H1 (cell line): Measurements from ENCODE around the gene SLC16A5. TPM values are rescaled to one million over a fixed set of nuclear protein-coding genes. Genes with fewer than 3 reads are reported as not detected.

Source experiments
- CTCF ChIA-PET: fragments of 300-600 bp; sonication (Branson Sonifier 250); formaldehyde crosslinking; loops from one replicate; lab custom pipeline; 2021; ENCODE audit not compliant: partially characterized antibody; lab: Charles Lee
- POLR2A ChIA-PET: fragments of 300-600 bp; sonication (Branson Sonifier 250); formaldehyde crosslinking; loops from one replicate; lab custom pipeline; 2021; ENCODE audit warnings: inconsistent platforms; ENCODE audit not compliant: partially characterized antibody; lab: Charles Lee
- DNase-seq, 2 experiments: peaks; one replicate each; pipeline versions ENCODE4 v3.0.0 to v3.0.0-alpha.2; 2010 to 2022; ENCODE audit warnings: low spot score in 2 of 2, low read depth in 1 of 2, mixed read lengths in 1 of 2
- FAIRE-seq: peaks from 2 replicates; lab custom pipeline; 2011; peaks lifted over from hg19 to GRCh38; lab: Jason Lieb, UNC
- H2AFZ ChIP-seq: 2 replicates; pipeline ENCODE4 v1.8.1; 2012; ENCODE audit warnings: low read length, inconsistent platforms
- H2AK5ac ChIP-seq: 2 replicates; pipeline ENCODE4 v1.6.1; 2013; ENCODE audit warnings: low read depth, low read length
- H2BK120ac ChIP-seq: replicated peaks from 2 replicates; pipeline ENCODE3; 2013; ENCODE audit warnings: low read depth, low read length, inconsistent platforms
- H2BK12ac ChIP-seq: 2 replicates; pipeline ENCODE4 v1.6.1; 2013; ENCODE audit warnings: low read depth, low read length
- H2BK15ac ChIP-seq: 2 replicates; pipeline ENCODE4 v1.6.1; 2013; ENCODE audit warnings: low read length
- H2BK20ac ChIP-seq: 2 replicates; pipeline ENCODE4 v1.6.1; 2013; ENCODE audit warnings: low read length
- H2BK5ac ChIP-seq: 2 replicates; pipeline ENCODE4 v1.6.1; 2013; ENCODE audit warnings: low read depth, low read length
- H3K14ac ChIP-seq: 2 replicates; pipeline ENCODE4 v1.6.1; 2013; ENCODE audit warnings: inconsistent platforms; ENCODE audit not compliant: insufficient read length
- H3K18ac ChIP-seq: 2 replicates; pipeline ENCODE4 v1.6.1; 2013; ENCODE audit warnings: low read length; ENCODE audit errors: extremely low read depth
- H3K23ac ChIP-seq: 2 replicates; pipeline ENCODE4 v1.6.1; 2013; ENCODE audit warnings: inconsistent platforms; ENCODE audit not compliant: insufficient read length
- H3K23me2 ChIP-seq: 2 replicates; pipeline ENCODE4 v1.6.1; 2013; ENCODE audit warnings: low read depth, low read length
- H3K27ac ChIP-seq: 2 replicates; pipeline ENCODE4 v1.6.1; 2011; ENCODE audit warnings: low read depth, low read length, inconsistent platforms
- H3K27me3 ChIP-seq, 4 experiments: replicated peaks in 1 of 4; 1 replicate in 1 of 4; 2 replicates in 3 of 4; pipeline versions ENCODE4 v1.6.1 to v1.8.1; 2011 to 2013; ENCODE audit warnings: low read length in 3 of 4, mild to moderate bottlenecking in 3 of 4, inconsistent platforms in 2 of 4, mixed read lengths in 2 of 4, moderate library complexity in 1 of 4; ENCODE audit not compliant: control insufficient read depth in 3 of 4, insufficient read depth in 3 of 4; ENCODE audit errors: extremely low read depth in 1 of 4
- H3K36me3 ChIP-seq, 4 experiments: 2 replicates each; pipeline versions ENCODE4 v1.6.1 to v1.8.1; 2011 to 2013; ENCODE audit warnings: mild to moderate bottlenecking in 4 of 4, low read length in 3 of 4, moderate library complexity in 2 of 4, control low read depth in 1 of 4, inconsistent platforms in 1 of 4; ENCODE audit not compliant: insufficient read depth in 4 of 4, control insufficient read depth in 2 of 4
- H3K4ac ChIP-seq: replicated peaks from 2 replicates; pipeline ENCODE3; 2013; ENCODE audit warnings: low read length, low read depth, mixed read lengths, inconsistent platforms; ENCODE audit not compliant: insufficient read length
- H3K4me1 ChIP-seq, 4 experiments: replicated peaks in 1 of 4; 1 replicate in 1 of 4; 2 replicates in 3 of 4; pipeline versions ENCODE4 v1.6.1 to v1.8.1; 2011 to 2013; ENCODE audit warnings: low read length in 3 of 4, inconsistent platforms in 2 of 4, mixed read lengths in 1 of 4; ENCODE audit not compliant: insufficient read depth in 4 of 4, control insufficient read depth in 3 of 4
- H3K4me2 ChIP-seq, 2 experiments: 2 replicates each; pipeline versions ENCODE4 v1.6.1 to v1.8.1; 2011 to 2013; ENCODE audit warnings: low read depth in 2 of 2, low read length in 2 of 2, control low read depth in 1 of 2, inconsistent platforms in 1 of 2, mild to moderate bottlenecking in 1 of 2; ENCODE audit not compliant: insufficient read depth in 1 of 2
- H3K4me3 ChIP-seq, 4 experiments: fragments of 200-600, 300-600 bp in 1 of 4; sonication (generic), shearing (Covaris generic), sonication (Bioruptor Twin) in 1 of 4; 2 replicates each; pipeline versions ENCODE4 v1.5.1 to v1.8.1; 2011 to 2016; ENCODE audit warnings: low read length in 4 of 4, low read depth in 3 of 4, control low read depth in 2 of 4, inconsistent platforms in 2 of 4, mild to moderate bottlenecking in 2 of 4, mixed read lengths in 1 of 4, moderate library complexity in 1 of 4; ENCODE audit not compliant: insufficient read depth in 2 of 4; ENCODE audit errors: extremely low read depth in 1 of 4
- H3K56ac ChIP-seq: replicated peaks from 2 replicates; pipeline ENCODE3; 2013; ENCODE audit warnings: low read depth, mild to moderate bottlenecking, mixed read lengths, low read length, inconsistent platforms; ENCODE audit not compliant: insufficient read length
- H3K79me1 ChIP-seq: 2 replicates; pipeline ENCODE4 v1.6.1; 2013; ENCODE audit warnings: low read depth, low read length, control low read depth
- H3K79me2 ChIP-seq, 2 experiments: 2 replicates each; pipeline versions ENCODE4 v1.6.1 to v1.8.1; 2012 to 2013; ENCODE audit warnings: low read length in 2 of 2, mild to moderate bottlenecking in 2 of 2, inconsistent platforms in 1 of 2; ENCODE audit not compliant: insufficient read depth in 2 of 2, control insufficient read depth in 1 of 2
- H3K9ac ChIP-seq, 4 experiments: replicated peaks in 1 of 4; 1 replicate in 1 of 4; 2 replicates in 3 of 4; pipeline versions ENCODE4 v1.6.1 to v1.8.1; 2011 to 2013; ENCODE audit warnings: low read depth in 3 of 4, low read length in 3 of 4, control low read depth in 2 of 4, mild to moderate bottlenecking in 2 of 4, moderate library complexity in 2 of 4, inconsistent platforms in 1 of 4; ENCODE audit errors: extremely low read depth in 1 of 4
- H3K9me3 ChIP-seq, 2 experiments: 2 replicates each; pipeline versions ENCODE4 v1.6.1 to v1.8.1; 2012 to 2013; ENCODE audit warnings: mild to moderate bottlenecking in 2 of 2, moderate library complexity in 2 of 2, control low read depth in 1 of 2, inconsistent platforms in 1 of 2, low read depth in 1 of 2, low read length in 1 of 2, mixed read lengths in 1 of 2; ENCODE audit not compliant: insufficient read depth in 2 of 2
- H4K20me1 ChIP-seq, 2 experiments: replicated peaks in 1 of 2; 2 replicates each; pipeline versions ENCODE3 to v1.8.1; 2011 to 2013; ENCODE audit warnings: inconsistent platforms in 2 of 2, low read length in 2 of 2, mild to moderate bottlenecking in 1 of 2; ENCODE audit not compliant: insufficient read depth in 2 of 2, control insufficient read depth in 1 of 2
- H4K5ac ChIP-seq: 2 replicates; pipeline ENCODE4 v1.6.1; 2013; ENCODE audit warnings: low read length, low read depth, mixed read lengths, inconsistent platforms; ENCODE audit not compliant: insufficient read length
- H4K8ac ChIP-seq: 2 replicates; pipeline ENCODE4 v1.8.0; 2013; ENCODE audit warnings: mild to moderate bottlenecking, moderate library complexity, low read length, inconsistent platforms; ENCODE audit not compliant: insufficient read depth; ENCODE audit errors: extremely low read depth
- H4K91ac ChIP-seq: replicated peaks from 2 replicates; pipeline ENCODE3; 2013; ENCODE audit warnings: low read length, mixed read lengths, inconsistent platforms; ENCODE audit not compliant: insufficient read length
- CEBPB ChIP-seq: IDR thresholded peaks from 2 replicates; pipeline ENCODE4 v1.6.1; 2012; ENCODE audit warnings: low read depth, low read length
- CHD1 ChIP-seq: IDR thresholded peaks from 2 replicates; pipeline ENCODE4 v1.6.1; 2012; ENCODE audit warnings: low read depth, low read length, improper control_type of control experiment
- CHD2 ChIP-seq: IDR thresholded peaks from 2 replicates; pipeline ENCODE4 v1.6.1; 2012; ENCODE audit warnings: low read length, improper control_type of control experiment
- EP300 ChIP-seq, 2 experiments: IDR thresholded peaks; 1 replicate in 1 of 2; 2 replicates in 1 of 2; pipeline ENCODE4 v1.6.1; 2011 to 2012; ENCODE audit warnings: low read depth in 2 of 2, low read length in 2 of 2, mild to moderate bottlenecking in 2 of 2, borderline replicate concordance in 1 of 2, inconsistent platforms in 1 of 2, moderate library complexity in 1 of 2
- PHF8 ChIP-seq: fragments of 200-600 bp; sonication (generic); conservative IDR thresholded peaks from 2 replicates; pipeline ENCODE4 v1.7.1; 2012; ENCODE audit warnings: low read depth, mild to moderate bottlenecking, inconsistent platforms, low read length, moderate library complexity
- SUZ12 ChIP-seq: fragments of 200-600 bp; sonication (generic); IDR thresholded peaks from 2 replicates; pipeline ENCODE4 v1.6.1; 2012; ENCODE audit warnings: mild to moderate bottlenecking, inconsistent platforms, low read length, moderate library complexity, mixed read lengths
- USF2 ChIP-seq: IDR thresholded peaks from 2 replicates; pipeline ENCODE4 v1.6.1; 2011; ENCODE audit warnings: low read length, improper control_type of control experiment
- WGBS, 2 experiments: shearing (Covaris generic) in 1 of 2; methylation state at CpG; one replicate each; pipeline versions ENCODE4 v1.1.6 to v1.1.7; 2013 to 2015; ENCODE audit warnings: low lambda C conversion rate in 2 of 2, mixed read lengths in 2 of 2, inconsistent platforms in 1 of 2, low coverage in 1 of 2, missing lambda C conversion rate in 1 of 2; ENCODE audit not compliant: insufficient replicate concordance in 2 of 2, insufficient coverage in 1 of 2, insufficient read length in 1 of 2; ENCODE audit errors: extremely low coverage in 1 of 2, missing lambda C conversion rate in 1 of 2; 5-methylcytosine and 5-hydroxymethylcytosine counted together
- polyA plus RNA-seq, 7 experiments: library from polyadenylated mRNA; depleted of rRNA in 3 of 7; stranded (reverse) in 5 of 7; unstranded in 2 of 7; fragments of >200 nt in 5 of 7; fragments of 200-250 nt in 2 of 7; gene quantifications; 1 replicate in 5 of 7; 2 replicates in 1 of 7; 4 replicates in 1 of 7; pipeline versions ENCODE4 v1.2.1 to v1.2.3, GENCODE V29; 2011 to 2013; ENCODE audit warnings: missing spikeins in 2 of 7, mixed read lengths in 2 of 7
- total RNA-seq: library from RNA; stranded (reverse); fragmentation: NEBNext Ultra II Directional; extraction: Animal tissue kit (Norgen Biotek cat#: 25700); gene quantifications from 2 replicates; pipeline ENCODE4 v1.2.1, GENCODE V29; 2021

Gene SLC16A5
- total and polyA plus RNA-seq, 2 of the 8 experiments (the other 6 are each of a cell fraction or from before 2014, with no cell fraction given): 17.1 to 34.7 TPM

- Histone ChIP-seq H2AFZ (no peak overlapping the region), H3K79me2 (no peaks in the 10 kb centered on the region), H2BK15ac (no peak overlapping the region), H4K5ac (no peak overlapping the region), H3K27ac (no peak overlapping the region), H3K56ac (no peak overlapping the region), H3K9ac (no peak overlapping the region), H2BK120ac (no peak overlapping the region), H3K27me3 (no peaks in the 10 kb centered on the region), H4K8ac (no peak overlapping the region), H3K14ac (no peak overlapping the region), H3K4ac (no peak overlapping the region), H2BK20ac (no peak overlapping the region), H2AK5ac (no peak overlapping the region), H2BK12ac (no peak overlapping the region), H3K23ac (no peak overlapping the region), H3K23me2 (no peaks in the 10 kb centered on the region), H3K79me1 (peaks cover 2% of the 10 kb centered on the region; the same call in 1 of the 2 replicates), H3K4me3 (no peak overlapping the region), H3K36me3 (peaks cover 20 to 55% (median 45%) of the 10 kb centered on the region in 4 experiments), H3K4me1 (no peaks in the 10 kb centered on the region; a peak in 1 of 7 replicates), H3K4me2 (no peak overlapping the region), H4K91ac (no peak overlapping the region), H3K9me3 (no peaks in the 10 kb centered on the region), H3K18ac (no peak overlapping the region), H2BK5ac (no peak overlapping the region), H4K20me1 (peaks cover 3 to 12% of the 10 kb centered on the region in 2 experiments)
- DNase-seq (no peak), FAIRE-seq (no peak)
- POLR2A ChIA-PET: interaction anchor here (0.8 to 1.7 kb wide), 4 partner anchors 25 to 120 kb away, joined by 3 to 5 read pairs (median 3); partner anchors contain the start of gene JPT1
- WGBS, 2 experiments: 92% methylated on average over 13 of the region's 13 CpGs; no CpG with 5 or more reads in 1 of the 2 experiments
- TF ChIP-seq USF2 (no peak), CHD1 (no peak), CHD2 (no peak), CEBPB (no peak), PHF8 (no peak), EP300 (IDR thresholded peaks at IDR 0.05; ENCODE audit: borderline replicate concordance in 1 of 2, low read depth in 2 of 2, low read length in 2 of 2) (no peak), SUZ12 (no peak)
- CTCF ChIA-PET: interaction anchor here (0.8 to 8.1 kb wide), 15 partner anchors 10 to 102 kb away, joined by 3 to 81 read pairs (median 13); partner anchors contain the start of gene SLC16A5
Measured at GRCh38 chr17:75063201-75063600, 24.6 kb upstream of the SLC16A5 start.
